Neural progenitor cell (in vitro differentiated cells): ENCODE results near the gene APOB. TPM values are rescaled to one million over a fixed set of nuclear protein-coding genes. Genes with fewer than 3 reads are reported as not detected.

Source experiments
- DNase-seq: peaks from one replicate; pipeline ENCODE4 v3.0.0-alpha.2; 2016; ENCODE audit warnings: low spot score
- H2AFZ ChIP-seq: fragments of 200-600 bp; sonication (generic); replicated peaks from 2 replicates; pipeline ENCODE4 v1.6.1; 2016; ENCODE audit warnings: antibody characterized with exemption
- H3F3A ChIP-seq: fragments of 200-600 bp; sonication (generic); 2 replicates; pipeline ENCODE4 v1.6.1; 2016; ENCODE audit warnings: antibody characterized with exemption, low read depth
- H3K27ac ChIP-seq: fragments of 200-600 bp; sonication (generic); 2 replicates; pipeline ENCODE4 v1.5.1; 2016; ENCODE audit warnings: mild to moderate bottlenecking
- H3K27me3 ChIP-seq: fragments of 200-600 bp; sonication (generic); 2 replicates; pipeline ENCODE4 v1.6.1; 2016; ENCODE audit warnings: mild to moderate bottlenecking, moderate library complexity
- H3K36me3 ChIP-seq: fragments of 200-600 bp; sonication (generic); 2 replicates; pipeline ENCODE4 v1.5.1; 2016
- H3K4me1 ChIP-seq: fragments of 200-600 bp; sonication (generic); 2 replicates; pipeline ENCODE4 v1.6.1; 2016; ENCODE audit warnings: mixed run types
- H3K4me2 ChIP-seq: fragments of 200-600 bp; sonication (generic); 2 replicates; pipeline ENCODE4 v1.6.1; 2016
- H3K4me3 ChIP-seq: fragments of 200-600 bp; sonication (generic); 2 replicates; pipeline ENCODE4 v1.5.1; 2016
- H3K79me2 ChIP-seq: fragments of 200-600 bp; sonication (generic); 2 replicates; pipeline ENCODE4 v1.6.1; 2016; ENCODE audit warnings: low read depth
- H3K9ac ChIP-seq: fragments of 200-600 bp; sonication (generic); 2 replicates; pipeline ENCODE4 v1.6.1; 2016
- H3K9me3 ChIP-seq: fragments of 200-600 bp; sonication (generic); 2 replicates; pipeline ENCODE4 v1.5.1; 2016; ENCODE audit warnings: low read depth
- H4K20me1 ChIP-seq: fragments of 200-600 bp; sonication (generic); 2 replicates; pipeline ENCODE4 v1.6.1; 2016; ENCODE audit warnings: low read depth
- H3K27ac Mint-ChIP-seq: 3 replicates; pipeline ENCODE4 v1.8.0; 2021; ENCODE audit warnings: mixed read lengths
- H3K27me3 Mint-ChIP-seq: 2 replicates; pipeline ENCODE4 v1.8.0; 2022; ENCODE audit warnings: low read depth, mild to moderate bottlenecking, inconsistent platforms, moderate library complexity, mixed read lengths; ENCODE audit not compliant: insufficient read depth
- H3K36me3 Mint-ChIP-seq: 3 replicates; pipeline ENCODE4 v1.8.0; 2021; ENCODE audit warnings: mixed read lengths
- H3K4me1 Mint-ChIP-seq: 3 replicates; pipeline ENCODE4 v1.8.0; 2021; ENCODE audit warnings: mixed read lengths
- H3K4me3 Mint-ChIP-seq: 3 replicates; pipeline ENCODE4 v1.8.0; 2021; ENCODE audit warnings: mild to moderate bottlenecking, moderate library complexity, mixed read lengths
- H3K9me3 Mint-ChIP-seq: 3 replicates; pipeline ENCODE4 v1.8.0; 2020; ENCODE audit warnings: mixed read lengths
- EZH2 ChIP-seq: fragments of 200-600 bp; sonication (generic); IDR thresholded peaks from 2 replicates; pipeline ENCODE4 v1.6.1; 2017; ENCODE audit warnings: antibody characterized with exemption, mild to moderate bottlenecking, moderate library complexity
- EZH2phosphoT487 ChIP-seq: fragments of 200-600 bp; sonication (generic); IDR thresholded peaks from 2 replicates; pipeline ENCODE4 v1.6.1; 2017; ENCODE audit warnings: antibody characterized with exemption
- total RNA-seq: library from RNA; depleted of rRNA; stranded (reverse); fragments of >200 nt; gene quantifications from 2 replicates; pipeline ENCODE4 v1.2.3, GENCODE V29; 2015; ENCODE audit warnings: low replicate concordance
- TF ChIP-seq, protein P1 (sequence below): fragments of 200-600 bp; sonication (generic); IDR thresholded peaks from 2 replicates; pipeline ENCODE4 v1.5.1; 2017; ENCODE audit warnings: antibody characterized with exemption, mild to moderate bottlenecking

The APOB gene
- total RNA-seq, 1 donor from 2014 or later, result 0.47 TPM

DNA sequence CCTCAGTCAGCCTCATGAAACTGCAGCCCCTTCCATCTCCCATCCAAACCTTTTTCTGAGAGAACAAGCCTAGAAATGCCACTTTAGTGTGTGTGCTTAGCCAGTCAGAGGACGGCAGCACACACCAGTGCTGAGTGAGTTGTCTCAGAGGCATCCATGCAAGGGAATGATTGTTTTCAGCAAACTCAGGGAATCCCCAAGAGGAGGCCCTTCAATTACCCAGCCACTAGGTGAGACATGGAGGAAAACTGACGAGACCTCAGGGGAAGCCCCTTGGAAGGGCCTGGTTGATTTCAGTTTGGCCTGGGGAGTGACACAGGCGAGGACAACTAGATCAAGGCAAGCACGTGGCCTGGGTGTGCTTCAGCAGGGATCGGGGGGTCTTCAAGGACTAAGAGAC lies 49.7 kb downstream of the APOB start:
- no peaks in the 10 kb centered on the region for H3K36me3 ChIP-seq
- Mint-ChIP-seq H3K36me3 (no peaks in the 10 kb centered on the region), H3K4me3 (no peak overlapping the region), H3K4me1 (peaks cover 49% of the 10 kb centered on the region), H3K9me3 (no peaks in the 10 kb centered on the region), H3K27ac (peak overlapping the region; percentile 58), H3K27me3 (peaks cover 31% of the 10 kb centered on the region)
- no peaks in the 10 kb centered on the region for H3K79me2 ChIP-seq
- no peak overlapping the region for H2AFZ ChIP-seq
- peaks cover 5% of the 10 kb centered on the region for H3K4me1 ChIP-seq
- H3K4me3 ChIP-seq, result no peak overlapping the region
- H4K20me1 ChIP-seq, result no peaks in the 10 kb centered on the region
- no peak for DNase-seq
- no peaks in the 10 kb centered on the region for H3K27me3 ChIP-seq
- H3F3A ChIP-seq, result no peaks in the 10 kb centered on the region
- no peak overlapping the region for H3K27ac ChIP-seq
- no peaks in the 10 kb centered on the region for H3K9me3 ChIP-seq
- TF ChIP-seq, protein P1, sequence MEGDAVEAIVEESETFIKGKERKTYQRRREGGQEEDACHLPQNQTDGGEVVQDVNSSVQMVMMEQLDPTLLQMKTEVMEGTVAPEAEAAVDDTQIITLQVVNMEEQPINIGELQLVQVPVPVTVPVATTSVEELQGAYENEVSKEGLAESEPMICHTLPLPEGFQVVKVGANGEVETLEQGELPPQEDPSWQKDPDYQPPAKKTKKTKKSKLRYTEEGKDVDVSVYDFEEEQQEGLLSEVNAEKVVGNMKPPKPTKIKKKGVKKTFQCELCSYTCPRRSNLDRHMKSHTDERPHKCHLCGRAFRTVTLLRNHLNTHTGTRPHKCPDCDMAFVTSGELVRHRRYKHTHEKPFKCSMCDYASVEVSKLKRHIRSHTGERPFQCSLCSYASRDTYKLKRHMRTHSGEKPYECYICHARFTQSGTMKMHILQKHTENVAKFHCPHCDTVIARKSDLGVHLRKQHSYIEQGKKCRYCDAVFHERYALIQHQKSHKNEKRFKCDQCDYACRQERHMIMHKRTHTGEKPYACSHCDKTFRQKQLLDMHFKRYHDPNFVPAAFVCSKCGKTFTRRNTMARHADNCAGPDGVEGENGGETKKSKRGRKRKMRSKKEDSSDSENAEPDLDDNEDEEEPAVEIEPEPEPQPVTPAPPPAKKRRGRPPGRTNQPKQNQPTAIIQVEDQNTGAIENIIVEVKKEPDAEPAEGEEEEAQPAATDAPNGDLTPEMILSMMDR, result no peak
- TF ChIP-seq EZH2phosphoT487, result no peak
- TF ChIP-seq EZH2, result no peak
- no peak overlapping the region for H3K4me2 ChIP-seq
- H3K9ac ChIP-seq, result no peak overlapping the region

DNA sequence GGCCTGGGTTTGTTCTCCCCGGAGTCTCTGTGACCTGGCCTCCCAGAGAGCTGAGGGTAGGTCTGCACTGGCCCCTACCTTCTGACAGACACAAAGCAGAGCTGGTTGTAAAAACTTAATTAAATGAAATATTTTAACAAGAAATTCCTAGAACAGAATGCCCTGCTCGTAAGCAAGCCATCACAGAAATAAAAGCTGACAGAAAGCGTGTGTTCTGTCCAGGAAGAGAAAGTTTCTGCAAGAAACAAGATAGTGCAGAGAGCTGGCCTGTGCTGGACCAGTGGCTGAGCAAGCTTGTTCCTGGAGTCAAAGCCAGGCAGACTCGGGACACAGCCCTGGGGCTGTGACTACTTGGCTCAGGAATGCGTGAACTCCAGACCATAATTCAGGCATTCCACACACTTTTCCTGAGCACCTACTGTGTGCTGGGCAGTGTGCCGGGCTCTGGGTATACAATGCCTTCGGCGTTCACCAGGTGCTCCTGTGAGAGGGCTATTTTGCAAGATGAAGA lies 51.6 kb downstream of the APOB start:
- peaks cover 67% of the 10 kb centered on the region for H3K4me1 Mint-ChIP-seq
- H3K36me3 ChIP-seq, result no peaks in the 10 kb centered on the region
- H3K27me3 Mint-ChIP-seq, result peaks cover 41% of the 10 kb centered on the region
- no peak overlapping the region for H3K9ac ChIP-seq
- no peaks in the 10 kb centered on the region for H3K79me2 ChIP-seq
- H3F3A ChIP-seq, result no peaks in the 10 kb centered on the region
- TF ChIP-seq EZH2, result no peak
- TF ChIP-seq, protein P1, result no peak
- TF ChIP-seq EZH2phosphoT487, result no peak
- no peak overlapping the region for H2AFZ ChIP-seq
- no peak overlapping the region for H3K4me3 ChIP-seq
- H3K4me1 ChIP-seq, result peaks cover 5% of the 10 kb centered on the region
- no peaks in the 10 kb centered on the region for H3K9me3 Mint-ChIP-seq
- H4K20me1 ChIP-seq, result no peaks in the 10 kb centered on the region
- H3K4me2 ChIP-seq, result no peak overlapping the region
- peak overlapping the region; percentile 90 for H3K27ac Mint-ChIP-seq
- H3K4me3 Mint-ChIP-seq, result no peak overlapping the region
- H3K27ac ChIP-seq, result no peak overlapping the region
- no peaks in the 10 kb centered on the region for H3K9me3 ChIP-seq
- no peaks in the 10 kb centered on the region for H3K27me3 ChIP-seq
- DNase-seq, result no peak
- H3K36me3 Mint-ChIP-seq, result no peaks in the 10 kb centered on the region

DNA sequence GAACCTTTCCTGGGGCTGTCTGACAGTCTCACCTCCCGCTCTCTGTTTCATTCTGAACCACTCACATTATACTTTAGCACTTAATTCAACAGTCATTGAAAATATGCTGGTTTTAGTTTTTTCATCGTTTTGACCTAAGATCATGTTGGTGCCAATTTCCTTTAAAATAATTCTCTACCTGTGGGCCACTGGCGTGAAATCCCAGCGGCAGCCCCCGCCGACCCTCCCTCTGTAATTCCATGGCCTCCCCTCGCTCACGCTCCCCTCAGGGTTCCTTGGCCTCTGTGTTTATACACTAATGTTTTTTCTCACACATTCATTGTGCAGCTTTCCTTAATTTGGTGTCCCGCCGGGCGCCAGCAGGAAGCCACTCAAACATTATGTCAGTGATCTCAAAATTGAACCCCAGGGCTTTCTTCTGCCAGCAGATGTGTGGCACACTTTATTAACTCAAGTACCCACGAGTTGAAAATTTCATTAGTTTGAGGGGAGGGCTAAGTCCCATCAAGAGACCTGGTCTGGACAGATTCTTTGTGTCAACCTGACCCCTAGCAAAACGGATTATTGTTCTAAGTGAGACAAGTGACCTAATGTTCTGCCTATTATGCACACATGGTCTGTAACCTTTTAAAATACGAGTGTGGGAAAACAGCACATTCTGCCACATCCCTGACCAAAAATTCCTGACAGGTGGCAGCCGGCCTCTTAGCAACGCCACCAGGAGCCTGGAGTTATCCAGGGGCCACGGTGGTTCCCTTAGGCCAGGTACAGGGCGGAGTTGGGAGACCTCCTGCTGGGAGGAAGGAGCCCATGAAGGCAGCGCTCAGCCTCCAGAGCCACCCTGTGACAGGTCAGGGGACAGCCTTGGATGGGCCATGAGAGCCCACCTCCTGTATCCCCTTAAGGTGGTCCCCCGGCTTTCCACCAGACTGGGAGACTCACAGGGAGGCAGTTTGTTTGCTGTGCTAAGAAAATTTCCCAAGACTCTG lies 53.1 kb downstream of the APOB start:
- H3K27me3 ChIP-seq, result no peaks in the 10 kb centered on the region
- Mint-ChIP-seq H3K27me3 (peaks cover 39% of the 10 kb centered on the region), H3K36me3 (no peaks in the 10 kb centered on the region), H3K9me3 (no peaks in the 10 kb centered on the region), H3K27ac (peak overlapping the region; percentile 86), H3K4me3 (peak overlapping the region; percentile 37), H3K4me1 (peaks cover 81% of the 10 kb centered on the region)
- no peaks in the 10 kb centered on the region for H4K20me1 ChIP-seq
- H3K9me3 ChIP-seq, result no peaks in the 10 kb centered on the region
- H3K9ac ChIP-seq, result no peak overlapping the region
- no peak overlapping the region for H3K4me3 ChIP-seq
- peaks cover 11% of the 10 kb centered on the region for H3K4me1 ChIP-seq
- H3K36me3 ChIP-seq, result no peaks in the 10 kb centered on the region
- no peaks in the 10 kb centered on the region for H3F3A ChIP-seq
- H3K4me2 ChIP-seq, result no peak overlapping the region
- no peak overlapping the region for H2AFZ ChIP-seq
- DNase-seq, result no peak
- TF ChIP-seq EZH2phosphoT487, result no peak
- TF ChIP-seq EZH2, result no peak
- TF ChIP-seq, protein P1, result no peak
- no peak overlapping the region for H3K27ac ChIP-seq
- no peaks in the 10 kb centered on the region for H3K79me2 ChIP-seq
